Activated CD4-positive, alpha-beta T cell treated with anti-CD3 and anti-CD28 coated beads, Interleukin-2, amount 10 ng/mL, durations not matched to agents 7 days and 5 days (primary cell): Measurements from ENCODE around the gene OR51F1. TPM values are rescaled to one million over a fixed set of nuclear protein-coding genes. Genes with fewer than 3 reads are reported as not detected.
"Not testable (repeated sequence)": the region's sequence is repeated elsewhere in the genome, so short reads cannot be mapped to it uniquely, and the experiment has no call there.

Experiments
- CTCF ChIA-PET: fragments of 350-600 bp; sonication (Branson Sonifier 250); formaldehyde crosslinking; loops from one replicate; lab custom pipeline; 2021; ENCODE audit warnings: antibody characterized with exemption; lab: Charles Lee
- POLR2A ChIA-PET: fragments of 350-600 bp; sonication (Branson Sonifier 250); formaldehyde crosslinking; loops from one replicate; lab custom pipeline; 2021; ENCODE audit warnings: antibody characterized with exemption; lab: Charles Lee
- DNase-seq: peaks from one replicate; pipeline ENCODE4 v3.0.0-alpha.2; 2020
- H3K27ac Mint-ChIP-seq: one replicate; pipeline ENCODE4 v1.8.0; 2021; ENCODE audit warnings: mild to moderate bottlenecking, moderate library complexity, mixed read lengths
- H3K27me3 Mint-ChIP-seq: one replicate; pipeline ENCODE4 v1.8.0; 2021; ENCODE audit warnings: mixed read lengths
- H3K36me3 Mint-ChIP-seq: one replicate; pipeline ENCODE4 v1.8.0; 2021; ENCODE audit warnings: low read depth, mixed read lengths
- H3K4me1 Mint-ChIP-seq: one replicate; pipeline ENCODE4 v1.8.0; 2021; ENCODE audit warnings: mixed read lengths
- H3K4me3 Mint-ChIP-seq: one replicate; pipeline ENCODE4 v1.8.0; 2021; ENCODE audit warnings: mild to moderate bottlenecking, moderate library complexity, mixed read lengths
- H3K9me3 Mint-ChIP-seq: one replicate; pipeline ENCODE4 v1.8.0; 2021; ENCODE audit warnings: mixed read lengths
- total RNA-seq, 2 experiments: library from RNA; stranded (reverse); gene quantifications; one replicate each; pipeline ENCODE4 v1.2.3, GENCODE V29; 2021

Gene OR51F1, protein sequence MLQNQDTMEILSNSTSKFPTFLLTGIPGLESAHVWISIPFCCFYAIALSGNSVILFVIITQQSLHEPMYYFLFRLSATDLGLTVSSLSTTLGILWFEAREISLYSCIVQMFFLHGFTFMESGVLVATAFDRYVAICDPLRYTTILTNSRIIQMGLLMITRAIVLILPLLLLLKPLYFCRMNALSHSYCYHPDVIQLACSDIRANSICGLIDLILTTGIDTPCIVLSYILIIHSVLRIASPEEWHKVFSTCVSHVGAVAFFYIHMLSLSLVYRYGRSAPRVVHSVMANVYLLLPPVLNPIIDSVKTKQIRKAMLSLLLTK
- not detected for total RNA-seq

DNA sequence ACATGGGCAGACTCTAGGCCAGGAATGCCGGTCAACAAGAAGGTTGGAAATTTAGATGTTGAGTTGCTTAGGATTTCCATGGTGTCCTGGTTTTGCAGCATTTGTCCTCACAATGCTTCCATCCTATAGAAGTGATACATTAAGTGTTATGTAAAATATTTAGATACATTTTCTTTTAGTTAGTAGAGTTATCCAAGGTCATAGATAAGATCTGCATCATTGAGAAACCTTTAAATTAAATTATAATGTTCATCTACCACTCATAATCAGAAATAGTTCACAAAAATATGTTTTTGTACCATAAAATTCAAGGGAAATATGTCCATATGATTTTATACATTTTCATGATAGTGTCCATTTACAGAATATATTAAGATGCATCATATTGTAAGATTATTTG, at the start of gene OR51F1:
TSS of gene OR51F1 (minus strand) at position 101 of the 400 bp plus-strand sequence. CDS start at position 101, 0 bp downstream.
- no peak for DNase-seq
- POLR2A ChIA-PET = no interaction called here
- Mint-ChIP-seq H3K27ac (no peak within 1 kb of the TSS), H3K4me3 (no peak within 1 kb of the TSS), H3K9me3 (no peaks in the 10 kb centered on the region), H3K4me1 (no peaks in the 10 kb centered on the region), H3K27me3 (no peaks in the 10 kb centered on the region), H3K36me3 (no peaks in the 10 kb centered on the region)
- CTCF ChIA-PET = no interaction called here

DNA sequence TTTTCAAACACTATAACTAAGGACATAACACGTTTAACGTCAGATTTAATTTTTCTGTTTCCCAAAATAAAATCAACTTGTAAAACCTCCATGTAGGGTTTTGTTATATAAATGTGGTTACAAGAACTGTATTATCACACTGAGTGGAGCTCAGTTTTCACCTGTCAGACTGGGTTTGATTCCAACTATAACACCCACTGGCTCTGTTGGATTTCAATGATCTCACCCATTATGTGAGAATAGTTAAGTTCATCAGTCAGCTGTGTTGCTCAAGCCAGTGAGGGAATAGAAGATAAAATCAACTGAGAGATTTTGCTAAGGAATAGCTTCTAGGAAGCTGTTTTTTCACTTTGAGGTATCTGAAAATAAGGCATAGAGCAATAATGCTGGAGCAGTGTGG, 39.5 kb upstream of the OR51F1 start:
- ChIA-PET POLR2A (no interaction called here), CTCF (no interaction called here)
- DNase-seq = no peak
- H3K27ac Mint-ChIP-seq = no peak overlapping the region
- H3K4me1 Mint-ChIP-seq = no peaks in the 10 kb centered on the region
- no peaks in the 10 kb centered on the region for H3K27me3 Mint-ChIP-seq
- no peaks in the 10 kb centered on the region for H3K9me3 Mint-ChIP-seq
- H3K36me3 Mint-ChIP-seq = no peaks in the 10 kb centered on the region
- H3K4me3 Mint-ChIP-seq = no peak overlapping the region

GRCh38 chr11:4808476-4808875, 38.7 kb upstream of the OR51F1 start:
- Mint-ChIP-seq H3K27me3 (no peaks in the 10 kb centered on the region), H3K4me1 (no peaks in the 10 kb centered on the region), H3K9me3 (no peaks in the 10 kb centered on the region), H3K4me3 (no peak overlapping the region), H3K27ac (no peak overlapping the region), H3K36me3 (no peaks in the 10 kb centered on the region)
- DNase-seq = no peak
- ChIA-PET POLR2A (no interaction called here), CTCF (interaction anchor here (0.7 kb wide), 1 partner anchor 1415 kb away, joined by 3 read pairs; no protein-coding TSS in a partner anchor)

DNA sequence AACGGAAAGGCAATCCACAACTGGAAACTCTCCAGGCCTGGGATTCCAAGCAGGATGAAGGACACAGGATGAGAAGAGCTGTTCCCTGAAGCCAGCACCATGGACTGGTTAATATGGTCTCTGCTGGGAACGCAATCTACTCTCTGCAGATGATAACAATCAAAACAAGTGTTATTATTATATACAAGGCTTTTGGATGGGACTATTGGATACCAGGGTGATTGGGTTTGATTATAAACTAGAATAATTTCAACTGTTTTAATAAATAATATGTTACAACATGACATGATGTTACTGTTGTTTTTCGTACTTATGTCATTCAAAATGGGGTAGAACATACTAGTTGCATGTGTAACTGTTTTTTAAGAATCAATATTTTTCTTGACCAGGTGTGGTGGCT, 34.5 kb upstream of the OR51F1 start, which contains the start of gene OR52R1:
TSS of gene OR52R1 (minus strand) at position 101 of the 400 bp plus-strand sequence. CDS start at position 101, 0 bp downstream.
- Mint-ChIP-seq H3K9me3 (no peaks in the 10 kb centered on the region), H3K36me3 (no peaks in the 10 kb centered on the region), H3K4me3 (no peak within 1 kb of the TSS), H3K27me3 (no peaks in the 10 kb centered on the region), H3K27ac (no peak within 1 kb of the TSS), H3K4me1 (no peaks in the 10 kb centered on the region)
- ChIA-PET POLR2A (no interaction called here), CTCF (no interaction called here)
- no peak for DNase-seq

GRCh38 chr11:4801316-4801715, 31.6 kb upstream of the OR51F1 start:
- CTCF ChIA-PET, H3K9me3 Mint-ChIP-seq, POLR2A ChIA-PET, DNase-seq, H3K27ac Mint-ChIP-seq, H3K4me3 Mint-ChIP-seq, H3K4me1 Mint-ChIP-seq, H3K27me3 Mint-ChIP-seq, H3K36me3 Mint-ChIP-seq: not testable (repeated sequence)

- CTCF ChIA-PET = interaction anchor here (1.0 kb wide), 1 partner anchor 163 kb away, joined by 3 read pairs; no protein-coding TSS in a partner anchor
These were observed 28.9 kb upstream of the OR51F1 start for GRCh38 chr11:4798427-4799183.

DNA sequence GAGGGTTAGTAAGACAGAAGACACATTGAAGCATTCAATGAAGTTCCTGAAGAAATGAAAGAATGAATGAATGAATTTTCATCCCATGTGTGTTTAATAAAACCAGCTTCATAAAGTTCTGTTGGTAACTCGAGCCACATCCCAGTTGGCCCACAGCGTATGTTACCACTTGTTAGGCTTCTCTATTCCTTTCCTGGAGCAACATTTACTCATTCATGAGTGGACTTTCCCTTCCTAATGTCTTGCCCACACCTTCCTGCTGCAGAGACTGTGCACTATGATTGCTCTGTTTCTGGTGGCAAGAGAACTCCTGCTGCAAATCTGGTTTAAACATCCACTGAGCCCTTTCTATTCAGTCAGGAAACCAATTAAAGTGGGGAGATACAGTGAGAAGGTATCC, 27.5 kb upstream of the OR51F1 start:
- no peak overlapping the region for H3K4me3 Mint-ChIP-seq
- CTCF ChIA-PET = no interaction called here

More at GRCh38 chr11:4798427-4799183, 28.9 kb upstream of the OR51F1 start:
- DNase-seq = no peak
- H3K4me1 Mint-ChIP-seq = no peaks in the 10 kb centered on the region
- H3K27ac Mint-ChIP-seq = no peak overlapping the region
- POLR2A ChIA-PET = no interaction called here
- H3K9me3 Mint-ChIP-seq = no peaks in the 10 kb centered on the region
- no peaks in the 10 kb centered on the region for H3K27me3 Mint-ChIP-seq
- no peaks in the 10 kb centered on the region for H3K36me3 Mint-ChIP-seq
- no peak overlapping the region for H3K4me3 Mint-ChIP-seq

GRCh38 chr11:4782454-4782853, 12.7 kb upstream of the OR51F1 start:
- no peak for DNase-seq
- POLR2A ChIA-PET = no interaction called here
- H3K27ac Mint-ChIP-seq = no peak overlapping the region
- no peaks in the 10 kb centered on the region for H3K27me3 Mint-ChIP-seq
- CTCF ChIA-PET = no interaction called here
- no peaks in the 10 kb centered on the region for H3K36me3 Mint-ChIP-seq
- H3K4me3 Mint-ChIP-seq = no peak overlapping the region
- H3K4me1 Mint-ChIP-seq = no peaks in the 10 kb centered on the region
- no peaks in the 10 kb centered on the region for H3K9me3 Mint-ChIP-seq

More for the DNA sequence above, 27.5 kb upstream of the OR51F1 start:
- H3K27ac Mint-ChIP-seq = peak overlapping the region; percentile 14
- no peaks in the 10 kb centered on the region for H3K36me3 Mint-ChIP-seq
- no peaks in the 10 kb centered on the region for H3K4me1 Mint-ChIP-seq
- DNase-seq = no peak
- POLR2A ChIA-PET = no interaction called here
- H3K27me3 Mint-ChIP-seq = no peaks in the 10 kb centered on the region
- H3K9me3 Mint-ChIP-seq = no peaks in the 10 kb centered on the region

DNA sequence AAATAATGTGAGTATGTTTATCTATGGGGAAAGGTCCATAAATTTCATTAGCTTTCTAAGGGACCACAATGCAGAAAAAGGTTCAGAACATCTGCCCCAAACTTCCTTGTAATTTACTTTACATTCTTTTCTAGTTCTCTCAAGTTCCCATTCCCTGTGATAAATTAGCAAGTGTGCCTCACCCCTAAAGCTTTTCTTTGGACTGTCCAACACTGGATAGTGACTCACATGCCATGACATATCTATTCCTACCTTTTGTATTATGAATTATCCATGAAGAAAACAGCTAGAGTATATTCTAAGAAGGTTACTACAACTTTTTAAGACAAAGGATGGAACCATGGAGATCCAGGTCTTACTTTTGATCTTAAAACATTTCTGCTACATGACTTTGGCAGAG, 1.6 kb downstream of the OR51F1 start:
- no peak overlapping the region for H3K4me3 Mint-ChIP-seq
- H3K36me3 Mint-ChIP-seq = no peaks in the 10 kb centered on the region
- no peak for DNase-seq
- ChIA-PET POLR2A (no interaction called here), CTCF (no interaction called here)
- no peaks in the 10 kb centered on the region for H3K9me3 Mint-ChIP-seq
- H3K27me3 Mint-ChIP-seq = no peaks in the 10 kb centered on the region
- no peak overlapping the region for H3K27ac Mint-ChIP-seq
- H3K4me1 Mint-ChIP-seq = no peaks in the 10 kb centered on the region

GRCh38 chr11:4766420-4767043, 3.2 kb downstream of the OR51F1 start:
- CTCF ChIA-PET = no interaction called here

DNA sequence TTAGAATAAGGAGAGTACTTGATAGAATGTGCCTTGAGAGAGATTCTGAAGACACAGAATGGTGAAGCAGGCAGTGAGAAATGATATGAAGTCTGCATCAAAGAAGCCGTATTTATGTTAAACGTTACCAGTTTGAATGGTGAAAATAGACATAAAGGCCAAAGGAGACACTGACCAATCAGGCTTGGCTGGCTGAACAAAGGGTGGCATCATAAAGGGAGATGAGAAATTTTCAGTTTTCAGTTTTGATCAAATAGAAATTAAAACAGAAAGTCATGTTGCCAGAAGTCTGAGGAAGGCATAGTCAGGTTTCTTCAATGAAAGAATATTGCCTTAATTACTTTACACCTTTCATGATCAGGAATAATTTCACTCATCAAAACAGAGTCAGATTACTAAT, 6.6 kb downstream of the OR51F1 start:
- ChIA-PET CTCF (no interaction called here), POLR2A (no interaction called here)
- no peak overlapping the region for H3K4me3 Mint-ChIP-seq
- H3K27ac Mint-ChIP-seq = no peak overlapping the region
- no peaks in the 10 kb centered on the region for H3K36me3 Mint-ChIP-seq
- H3K27me3 Mint-ChIP-seq = no peaks in the 10 kb centered on the region
- no peak for DNase-seq
- H3K9me3 Mint-ChIP-seq = no peaks in the 10 kb centered on the region
- H3K4me1 Mint-ChIP-seq = no peaks in the 10 kb centered on the region

More at GRCh38 chr11:4766420-4767043, 3.2 kb downstream of the OR51F1 start:
- H3K36me3 Mint-ChIP-seq = no peaks in the 10 kb centered on the region
- no peak overlapping the region for H3K4me3 Mint-ChIP-seq
- H3K4me1 Mint-ChIP-seq = no peaks in the 10 kb centered on the region
- no peak for DNase-seq
- no peak overlapping the region for H3K27ac Mint-ChIP-seq
- no peaks in the 10 kb centered on the region for H3K9me3 Mint-ChIP-seq
- POLR2A ChIA-PET = no interaction called here
- H3K27me3 Mint-ChIP-seq = no peaks in the 10 kb centered on the region

DNA sequence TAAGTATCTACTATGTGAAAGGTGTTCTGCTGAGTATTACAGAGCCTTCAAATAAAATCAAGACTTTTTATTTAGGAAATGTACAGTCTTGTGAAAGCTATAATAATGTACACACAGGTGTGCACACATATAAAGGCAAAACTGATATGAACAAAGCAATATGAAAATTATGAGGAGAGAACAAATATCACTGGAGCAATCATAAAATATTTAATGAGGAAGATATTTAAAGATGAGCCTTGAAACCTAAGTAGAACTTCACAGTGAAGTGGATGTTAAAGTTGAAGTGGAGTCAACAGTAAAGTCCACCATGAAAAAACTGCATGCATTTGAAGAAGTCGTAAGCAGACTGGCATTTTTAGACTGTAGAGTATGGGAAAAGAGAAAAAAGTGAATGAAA, 18.5 kb downstream of the OR51F1 start:
- Mint-ChIP-seq H3K27me3 (peaks cover 10% of the 10 kb centered on the region), H3K4me1 (no peaks in the 10 kb centered on the region)

GRCh38 chr11:4748438-4748837, 21.3 kb downstream of the OR51F1 start:
- Mint-ChIP-seq H3K4me1 (no peaks in the 10 kb centered on the region), H3K4me3 (no peak overlapping the region), H3K27me3 (peaks cover 10% of the 10 kb centered on the region), H3K27ac (no peak overlapping the region), H3K9me3 (no peaks in the 10 kb centered on the region), H3K36me3 (no peaks in the 10 kb centered on the region)
- ChIA-PET POLR2A (no interaction called here), CTCF (no interaction called here)
- no peak for DNase-seq

More for the DNA sequence above, 18.5 kb downstream of the OR51F1 start:
- no peak overlapping the region for H3K27ac Mint-ChIP-seq
- ChIA-PET CTCF (no interaction called here), POLR2A (no interaction called here)
- no peak for DNase-seq
- no peak overlapping the region for H3K4me3 Mint-ChIP-seq
- no peaks in the 10 kb centered on the region for H3K9me3 Mint-ChIP-seq
- no peaks in the 10 kb centered on the region for H3K36me3 Mint-ChIP-seq
